NCI-H2081 (cell line): ENCODE measurements around the gene DNA2.

ENCODE experiments used
- DNase-seq, 2 experiments: peaks; one replicate each; lab custom pipeline; 2025; lab: John Stamatoyannopoulos, UW

Gene DNA2

GRCh38 chr10:68364101-68364886, 107.5 kb downstream of the DNA2 start:
- no peak for DNase-seq
